ENCODE data around the gene ANGPT4. TPM values are rescaled to one million over a fixed set of nuclear protein-coding genes. Genes with fewer than 3 reads are reported as not detected.

ANGPT4 gene
- total RNA-seq, 1 experiment from 2014 or later = not detected

DNA sequence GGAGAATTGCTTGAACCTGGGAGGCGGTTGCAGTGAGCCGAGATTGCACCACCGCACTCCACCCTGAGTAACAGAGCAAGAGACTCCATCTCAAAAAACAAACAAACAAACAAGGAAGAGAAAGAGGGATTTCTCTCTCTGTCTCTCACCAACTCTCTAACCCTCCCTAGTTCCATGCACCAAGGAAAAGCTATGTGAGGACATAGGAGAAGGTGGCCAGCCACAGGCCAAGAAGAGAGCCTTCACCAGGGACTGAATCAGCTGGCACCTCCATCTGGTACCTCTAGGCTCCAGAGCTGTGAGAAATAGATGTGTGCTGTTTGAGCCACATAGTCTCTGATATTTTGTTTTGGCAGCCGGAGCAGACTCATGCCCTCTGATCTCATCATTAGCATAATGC is 91.6 kb downstream of the ANGPT4 start:
- in situ Hi-C loops (cut with HindIII; ENCODE audit: low pct_unique_long_range_greater_than_20kb, low sequenced_read_pairs) = no loop called here
- DNase-seq (ENCODE audit: low read depth, low spot score) = no peak

DNA sequence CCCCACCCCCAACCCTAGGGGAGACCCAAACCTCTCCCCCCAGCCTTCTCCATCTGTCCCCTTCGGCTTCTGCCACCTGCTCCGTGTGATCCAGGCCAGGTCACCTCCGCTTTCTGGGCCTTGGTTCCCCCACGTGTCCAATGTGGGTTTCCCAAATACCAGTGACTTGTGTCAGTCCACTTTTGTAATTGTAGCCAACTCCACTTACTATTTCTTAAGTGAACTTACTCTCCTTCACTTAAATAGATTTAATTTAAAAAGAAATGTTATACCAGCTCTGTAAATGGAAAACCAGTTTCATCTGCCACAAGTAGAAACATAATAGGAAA is 92.6 kb downstream of the ANGPT4 start:
- in situ Hi-C loops (cut with HindIII; ENCODE audit: low pct_unique_long_range_greater_than_20kb, low sequenced_read_pairs) = no loop called here

DNA sequence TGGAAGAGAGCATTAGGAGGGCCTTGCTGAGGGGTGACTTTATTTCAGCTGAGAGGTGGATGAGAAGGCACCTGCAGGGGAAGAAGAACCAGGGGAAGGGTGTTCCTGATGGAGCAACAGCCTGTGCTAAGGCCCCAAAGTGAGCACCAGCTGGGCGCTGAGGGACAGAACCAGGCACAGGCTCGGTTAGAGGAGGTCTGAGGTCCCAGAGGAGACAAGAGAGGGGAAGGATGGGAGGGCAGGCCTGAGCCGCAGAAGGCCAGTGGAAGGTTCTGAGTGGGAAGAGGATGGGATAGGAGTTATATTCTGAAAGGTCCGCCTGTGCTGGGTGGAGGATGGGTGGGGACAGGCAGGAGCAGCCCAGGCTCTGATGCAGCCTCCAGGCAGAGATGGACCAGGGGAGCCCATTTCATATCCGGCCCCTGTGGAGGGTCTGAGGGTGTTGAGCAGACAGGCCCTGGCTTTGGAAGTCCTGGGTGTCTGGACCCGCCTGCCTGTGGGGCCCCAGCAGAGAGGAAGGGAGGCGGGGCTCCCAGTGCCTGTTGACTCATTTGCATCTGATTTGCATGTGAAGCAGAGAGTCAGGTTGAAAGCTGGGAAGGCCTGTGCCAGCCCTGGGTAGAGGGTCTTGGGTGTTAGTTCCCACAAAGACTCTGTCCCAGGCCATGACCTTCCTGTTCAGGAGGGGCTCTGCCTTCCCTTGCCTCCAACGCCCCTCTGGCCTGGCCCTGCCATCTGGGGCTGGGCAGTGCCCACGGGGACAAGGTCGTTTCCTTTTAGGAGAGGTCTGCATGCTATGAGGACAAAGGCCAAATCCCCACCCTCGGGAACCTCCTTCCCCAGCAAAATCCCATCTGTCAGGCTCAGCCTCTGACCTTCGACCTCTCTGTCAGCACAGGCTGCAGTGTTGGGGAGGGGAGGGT is 93.2 kb downstream of the ANGPT4 start:
- in situ Hi-C loops (cut with HindIII; ENCODE audit: low pct_unique_long_range_greater_than_20kb, low sequenced_read_pairs) = no loop called here

More for the DNA sequence above, 92.6 kb downstream of the ANGPT4 start:
- DNase-seq (ENCODE audit: low read depth, low spot score) = no peak

DNA sequence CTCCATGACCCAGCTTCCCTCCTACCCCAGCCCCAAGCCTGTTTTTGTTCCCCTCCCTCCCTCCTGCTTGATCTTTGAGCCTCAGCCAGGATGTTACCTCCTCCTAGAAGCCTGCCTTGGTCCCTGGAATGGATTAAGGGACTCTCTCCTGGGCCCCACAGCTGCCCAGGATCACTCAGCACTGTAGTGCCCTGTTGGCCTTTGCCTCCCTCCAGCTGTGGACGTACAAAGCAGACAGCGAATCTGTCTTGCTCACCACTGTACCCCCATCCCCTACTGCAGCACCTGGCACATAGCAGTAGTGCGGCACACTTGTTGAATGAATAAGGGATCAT is 94.4 kb downstream of the ANGPT4 start:
- in situ Hi-C loops (cut with HindIII; ENCODE audit: low pct_unique_long_range_greater_than_20kb, low sequenced_read_pairs) = no loop called here
- no peak for DNase-seq (ENCODE audit: low read depth, low spot score)

More for the DNA sequence above, 93.2 kb downstream of the ANGPT4 start:
- DNase-seq (ENCODE audit: low read depth, low spot score) = no peak

DNA sequence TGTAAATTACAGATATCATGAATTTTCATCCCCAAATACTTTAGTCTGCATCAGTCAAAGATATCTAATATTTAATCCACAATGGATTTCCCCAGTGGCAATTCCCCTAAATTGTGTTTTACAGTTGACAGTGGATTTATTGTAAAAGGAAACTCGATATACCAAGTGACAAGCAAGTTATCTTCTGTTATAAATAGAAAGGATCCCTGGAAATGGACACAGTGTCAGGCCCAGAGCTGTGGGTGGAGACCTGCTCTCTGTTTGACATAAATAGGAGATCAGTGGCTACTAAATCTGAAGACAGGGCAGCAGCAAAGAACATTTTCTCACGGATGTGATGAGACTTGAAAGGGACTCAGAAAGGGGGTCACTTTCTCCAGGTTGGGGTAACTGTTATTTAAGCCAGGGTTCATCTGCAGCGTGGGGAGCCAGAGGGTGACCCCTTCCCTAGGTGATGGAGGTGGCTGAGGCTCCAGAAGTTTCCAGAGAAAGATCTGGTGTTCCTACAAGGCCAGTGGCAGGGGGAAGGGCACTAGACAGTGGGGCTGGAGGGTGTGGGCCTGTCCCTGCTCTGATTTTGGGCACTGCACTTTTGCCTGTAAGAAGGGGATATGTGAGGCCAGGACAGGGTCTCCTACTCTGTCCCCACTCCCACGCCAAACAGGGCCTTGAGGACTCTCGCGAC is 94.9 kb downstream of the ANGPT4 start:
- in situ Hi-C loops (cut with HindIII; ENCODE audit: low pct_unique_long_range_greater_than_20kb, low sequenced_read_pairs) = no loop called here
- DNase-seq (ENCODE audit: low read depth, low spot score) = no peak

DNA sequence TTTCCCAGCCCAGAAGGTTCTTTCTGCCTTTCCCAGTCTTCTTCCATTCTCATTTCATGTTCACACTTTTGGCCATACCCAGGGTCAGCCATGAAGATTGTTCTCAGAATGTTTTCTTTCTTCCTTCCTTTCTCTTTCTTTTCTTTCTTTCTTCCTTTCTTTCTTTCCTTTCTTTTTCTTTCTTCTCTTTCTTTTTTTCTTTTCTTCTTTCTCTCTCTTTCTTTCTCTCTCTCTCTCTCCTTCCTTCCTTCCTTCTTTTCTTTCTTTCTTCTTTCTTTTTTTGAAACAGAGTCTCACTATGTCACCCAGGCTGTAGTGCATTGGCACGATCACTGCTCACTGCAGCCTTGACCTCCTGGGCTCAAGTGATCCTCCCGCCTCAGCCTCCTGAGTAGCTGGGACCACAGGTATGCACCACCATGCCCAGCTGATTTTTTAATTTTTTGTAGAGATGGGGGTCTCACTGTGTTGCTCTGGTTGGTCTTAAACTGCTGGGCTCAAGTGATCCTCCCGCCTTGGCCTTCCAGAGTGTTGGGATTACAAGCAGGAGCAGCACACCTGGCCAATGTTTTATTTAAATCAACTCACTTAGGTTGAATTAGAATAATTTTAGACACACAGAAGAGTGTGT is 95.7 kb downstream of the ANGPT4 start:
- in situ Hi-C loops (cut with HindIII; ENCODE audit: low pct_unique_long_range_greater_than_20kb, low sequenced_read_pairs) = no loop called here
- no peak for DNase-seq (ENCODE audit: low read depth, low spot score)

Other genes starting within 250 kb of the ANGPT4 start
- not detected in 2 replicates for gene SCRT2, start 240.5 kb downstream of the ANGPT4 start, total RNA-seq (2014; rRNA removed; shearing (Covaris generic))
- gene SLC52A3, start 147.8 kb downstream of the ANGPT4 start, total RNA-seq (2014; rRNA removed; shearing (Covaris generic)) = 0.03 and 0.11 TPM in 2 replicates
- gene FAM110A, start 82.6 kb downstream of the ANGPT4 start, total RNA-seq (2014; rRNA removed; shearing (Covaris generic)) = 2.6 and 3.3 TPM in 2 replicates
- gene RSPO4, start 86.0 kb upstream of the ANGPT4 start, total RNA-seq (2014; rRNA removed; shearing (Covaris generic)) = 0.24 TPM in 1 of 2 replicates, not detected in the other
- 54.2 and 58.9 TPM in 2 replicates for gene PSMF1, start 202.3 kb upstream of the ANGPT4 start, total RNA-seq (2014; rRNA removed; shearing (Covaris generic))

Measured in SK-MEL-5 (cell line).